A549 (cell line): ENCODE data around the gene KIAA0232. TPM values are rescaled to one million over a fixed set of nuclear protein-coding genes. Genes with fewer than 3 reads are reported as not detected.

Experiments
- ATAC-seq, 2 experiments: fragments of 200-7000 bp in 1 of 2; fragments of >200 bp in 1 of 2; cut with Nextera tagmentation in 1 of 2; cut with Tn5 transposase in 1 of 2; 3 replicates each; pipeline versions ENCODE4 v1.8.0 to v1.9.1; 2018 to 2020; ENCODE audit warnings: mild to moderate bottlenecking in 1 of 2, moderate library complexity in 1 of 2
- CTCF ChIA-PET: fragments of 300-600 bp; sonication (Branson Sonifier 250); formaldehyde crosslinking; extraction: SDS; loops from one replicate; lab custom pipeline; 2021; ENCODE audit warnings: antibody characterized with exemption, inconsistent platforms; lab: Yijun Ruan, JAX
- POLR2A ChIA-PET: fragments of 350-600 bp; formaldehyde crosslinking; extraction: SDS; loops from one replicate; lab custom pipeline; 2021; ENCODE audit warnings: antibody characterized with exemption, inconsistent platforms; lab: Yijun Ruan, JAX
- DNase-seq, 2 experiments: peaks; one replicate each; pipeline versions ENCODE4 v3.0.0 to v3.0.0-alpha.2; 2011 to 2016; ENCODE audit warnings: low read depth in 1 of 2, low spot score in 1 of 2
- FAIRE-seq: peaks from 2 replicates; lab custom pipeline; 2011; peaks lifted over from hg19 to GRCh38; lab: Jason Lieb, UNC
- H3K27ac ChIP-seq, 2 experiments: fragments of >200 bp; sonication (Bioruptor Twin); formaldehyde crosslinking; 3 replicates each; pipeline ENCODE4 v1.5.1; 2016 to 2017
- H3K4me1 ChIP-seq: fragments of >200 bp; sonication (Bioruptor Twin); formaldehyde crosslinking; 3 replicates; pipeline ENCODE4 v1.6.1; 2016
- H3K4me2 ChIP-seq: fragments of >200 bp; sonication (Bioruptor Twin); formaldehyde crosslinking; 3 replicates; pipeline ENCODE4 v1.6.1; 2016
- H3K4me3 ChIP-seq: fragments of >200 bp; sonication (Bioruptor Twin); formaldehyde crosslinking; 3 replicates; pipeline ENCODE4 v1.5.1; 2016
- H3K9me3 ChIP-seq: fragments of >200 bp; sonication (Bioruptor Twin); formaldehyde crosslinking; 3 replicates; pipeline ENCODE4 v1.6.1; 2016
- BHLHE40 ChIP-seq: IDR thresholded peaks from 2 replicates; pipeline ENCODE4 v1.6.1; 2012; ENCODE audit warnings: low read depth, low read length, inconsistent platforms
- CHD4 ChIP-seq: fragments of 200-600 bp; sonication (generic); IDR thresholded peaks from 2 replicates; pipeline ENCODE4 v1.6.1; 2016; ENCODE audit warnings: antibody characterized with exemption, mild to moderate bottlenecking, borderline replicate concordance
- CTCF ChIP-seq: fragments of >200 bp; sonication (Bioruptor Twin); formaldehyde crosslinking; IDR thresholded peaks from 3 replicates; pipeline ENCODE4 v1.5.1; 2016
- EHMT2 ChIP-seq: fragments of 200-600 bp; sonication (generic); IDR thresholded peaks from 2 replicates; pipeline ENCODE4 v1.6.1; 2016; ENCODE audit warnings: antibody characterized with exemption, low read depth, mild to moderate bottlenecking, moderate library complexity
- ESRRA ChIP-seq: fragments of 150-350 bp; IDR thresholded peaks from 2 replicates; pipeline ENCODE4 v1.6.1; 2014; ENCODE audit warnings: mild to moderate bottlenecking, low read length, borderline replicate concordance
- FOSB ChIP-seq: fragments of 250-450 bp; sonication (Bioruptor Pico); IDR thresholded peaks from 2 replicates; pipeline ENCODE4 v1.5.0; 2020; ENCODE audit warnings: mild to moderate bottlenecking, moderate library complexity
- FOSL2 ChIP-seq, 2 experiments: fragments of 450-650 bp in 1 of 2; fragments of >200 bp in 1 of 2; sonication (Bioruptor Twin) in 1 of 2; formaldehyde crosslinking; IDR thresholded peaks; 2 replicates each; pipeline versions ENCODE4 v1.5.0 to v1.6.1; 2016 to 2020; ENCODE audit warnings: mild to moderate bottlenecking in 1 of 2, moderate library complexity in 1 of 2
- HES2 ChIP-seq: fragments of >200 bp; sonication (Bioruptor Twin); formaldehyde crosslinking; IDR thresholded peaks from 2 replicates; pipeline ENCODE4 v1.6.1; 2016
- HOXA7 ChIP-seq: fragments of 250-450 bp; sonication (Bioruptor Pico); IDR thresholded peaks from 2 replicates; pipeline ENCODE4 v1.5.0; 2020; ENCODE audit warnings: mild to moderate bottlenecking, moderate library complexity
- HOXB13 ChIP-seq: fragments of 250-450 bp; sonication (Bioruptor Pico); IDR thresholded peaks from 2 replicates; pipeline ENCODE4 v1.5.0; 2020; ENCODE audit warnings: low read depth, mild to moderate bottlenecking, moderate library complexity
- HOXB5 ChIP-seq: fragments of 250-450 bp; sonication (Bioruptor Pico); IDR thresholded peaks from 2 replicates; pipeline ENCODE4 v1.5.0; 2020; ENCODE audit warnings: mild to moderate bottlenecking, moderate library complexity
- KDM1A ChIP-seq: fragments of 200-600 bp; sonication (generic); IDR thresholded peaks from 2 replicates; pipeline ENCODE4 v1.6.1; 2016; ENCODE audit warnings: low read depth, mild to moderate bottlenecking
- KDM5A ChIP-seq: fragments of 200-600 bp; sonication (generic); IDR thresholded peaks from 2 replicates; pipeline ENCODE4 v1.6.1; 2016; ENCODE audit warnings: antibody characterized with exemption, mild to moderate bottlenecking
- MAFK ChIP-seq: fragments of 450-650 bp; IDR thresholded peaks from 2 replicates; pipeline ENCODE4 v1.6.1; 2014; ENCODE audit not compliant: partially characterized antibody
- MAX ChIP-seq: IDR thresholded peaks from 2 replicates; pipeline ENCODE4 v1.6.1; 2012
- NFE2L2 ChIP-seq: fragments of 150-350 bp; conservative IDR thresholded peaks from 2 replicates; pipeline ENCODE4 v1.6.1; 2014; ENCODE audit warnings: low read length
- NR3C1 ChIP-seq: fragments of >200 bp; sonication (Bioruptor Twin); formaldehyde crosslinking; IDR thresholded peaks from 3 replicates; pipeline ENCODE4 v1.6.1; 2017
- PHF8 ChIP-seq: fragments of 200-600 bp; sonication (generic); IDR thresholded peaks from 2 replicates; pipeline ENCODE4 v1.6.1; 2016; ENCODE audit warnings: low read depth, mild to moderate bottlenecking, antibody characterized with exemption, moderate library complexity, borderline replicate concordance
- POLR2A ChIP-seq: IDR thresholded peaks from 2 replicates; pipeline ENCODE4 v1.6.1; 2012; ENCODE audit warnings: mild to moderate bottlenecking, low read length
- RARB ChIP-seq: fragments of 250-450 bp; sonication (Bioruptor Pico); IDR thresholded peaks from 2 replicates; pipeline ENCODE4 v1.8.0; 2021; ENCODE audit warnings: mild to moderate bottlenecking, moderate library complexity
- RNF2 ChIP-seq: fragments of 200-600 bp; sonication (generic); IDR thresholded peaks from 2 replicates; pipeline ENCODE4 v1.6.1; 2016; ENCODE audit warnings: low read depth, mild to moderate bottlenecking, antibody characterized with exemption, moderate library complexity, borderline replicate concordance
- SMC3 ChIP-seq: fragments of >200 bp; sonication (Bioruptor Twin); formaldehyde crosslinking; IDR thresholded peaks from 3 replicates; pipeline ENCODE4 v1.6.1; 2018; ENCODE audit warnings: inconsistent platforms
- TFCP2L1 ChIP-seq: fragments of 250-450 bp; sonication (Bioruptor Pico); IDR thresholded peaks from 2 replicates; pipeline ENCODE4 v1.5.0; 2021; ENCODE audit warnings: mild to moderate bottlenecking
- TP53 ChIP-seq: fragments of 250-450 bp; sonication (Bioruptor Pico); IDR thresholded peaks from 2 replicates; pipeline ENCODE4 v1.5.0; 2021; ENCODE audit warnings: mild to moderate bottlenecking, moderate library complexity
- ZC3H11A ChIP-seq: fragments of 450-650 bp; IDR thresholded peaks from 2 replicates; pipeline ENCODE4 v1.6.1; 2014; ENCODE audit warnings: antibody characterized with exemption, mild to moderate bottlenecking
- ZFP36 ChIP-seq: fragments of 450-650 bp; IDR thresholded peaks from 2 replicates; pipeline ENCODE4 v1.6.1; 2014; ENCODE audit warnings: borderline replicate concordance; ENCODE audit not compliant: partially characterized antibody
- ZSCAN20 ChIP-seq: fragments of 250-450 bp; sonication (Bioruptor Pico); IDR thresholded peaks from 2 replicates; pipeline ENCODE4 v1.8.0; 2022; ENCODE audit warnings: mild to moderate bottlenecking, moderate library complexity
- WGBS: methylation state at CpG from one replicate; pipeline ENCODE4 v1.1.6; 2017; ENCODE audit errors: missing lambda C conversion rate; 5-methylcytosine and 5-hydroxymethylcytosine counted together
- polyA plus RNA-seq, 4 experiments: library from polyadenylated mRNA; depleted of rRNA in 3 of 4; stranded (reverse); fragments of >200 nt; fragmentation: RNase III in 1 of 4; extraction: RNeasy Plus Mini Kit Qiagen cat#74134 plus additional on column Dnase treatment in 1 of 4; gene quantifications; 2 replicates in 3 of 4; 3 replicates in 1 of 4; pipeline ENCODE4 v1.2.3, GENCODE V29; 2011 to 2017

Gene KIAA0232
- polyA plus RNA-seq, 2 of the 4 experiments (the other 2 are of a cell fraction) = 9.3 to 21.5 TPM

GRCh38 chr4:6776920-6777635 lies 5.4 kb upstream of the KIAA0232 start:
- no peak overlapping the region for H3K27ac ChIP-seq
- DNase-seq = no peak
- no peak for ATAC-seq
- ChIA-PET POLR2A (no interaction called here), CTCF (interaction anchor here (0.6 to 1.9 kb wide), 3 partner anchors 96 to 127 kb away, joined by 3 to 6 read pairs (median 3); no protein-coding TSS in a partner anchor)
- peaks cover 14% of the 10 kb centered on the region; the same call in 2 of the 3 replicates for H3K4me1 ChIP-seq
- no peak for FAIRE-seq
- no peak overlapping the region for H3K4me3 ChIP-seq
- no peaks in the 10 kb centered on the region for H3K9me3 ChIP-seq
- 63% methylated on average over 12 of the region's 12 CpGs for WGBS
- TF ChIP-seq PHF8 (no peak), TFCP2L1 (CRISPR knock-in tag) (no peak), TP53 (no peak), HES2 (no peak), MAX (no peak), NR3C1 (no peak), BHLHE40 (no peak), ZSCAN20 (CRISPR knock-in tag) (no peak), KDM1A (no peak), HOXB13 (CRISPR knock-in tag) (no peak), HOXB5 (CRISPR knock-in tag) (no peak), FOSL2 (IDR thresholded peaks at IDR 0.05) (no peak), FOSL2 (CRISPR knock-in tag; IDR thresholded peaks at IDR 0.05) (no peak), MAFK (no peak), SMC3 (no peak), CHD4 (no peak), RNF2 (no peak), ZFP36 (no peak), HOXA7 (CRISPR knock-in tag) (no peak), ESRRA (no peak)
- TF ChIP-seq, all 56 proteins: peak for 0
- no peak overlapping the region for H3K4me2 ChIP-seq

- ChIA-PET POLR2A (no interaction called here), CTCF (interaction anchor here (0.9 kb wide), 1 partner anchor 98 kb away, joined by 3 read pairs; no protein-coding TSS in a partner anchor)
- DNase-seq = no peak
- H3K9me3 ChIP-seq = no peaks in the 10 kb centered on the region
- peaks cover 14% of the 10 kb centered on the region; the same call in 2 of the 3 replicates for H3K4me1 ChIP-seq
- no peak for ATAC-seq
- no peak for FAIRE-seq
- H3K4me2 ChIP-seq = no peak overlapping the region
- no peak overlapping the region for H3K27ac ChIP-seq
- WGBS = 83% methylated on average over 14 of the region's 15 CpGs
- H3K4me3 ChIP-seq = no peak overlapping the region
- TF ChIP-seq RARB (CRISPR knock-in tag) = no peak
- no peak for TF ChIP-seq RNF2
- no peak for TF ChIP-seq FOSB
- no peak for TF ChIP-seq POLR2A
- TF ChIP-seq CTCF = no peak
- no peak for TF ChIP-seq NFE2L2
- TF ChIP-seq EHMT2 = no peak
- no peak for TF ChIP-seq ZC3H11A
- no peak for TF ChIP-seq KDM5A
Measured at GRCh38 chr4:6777636-6778281, 4.8 kb upstream of the KIAA0232 start.
